GM19099 (cell line): ENCODE results near the gene KPTN.

Experiments
- POLR2A ChIP-seq: IDR thresholded peaks from 3 replicates; pipeline ENCODE4 v1.6.1; 2011; ENCODE audit warnings: low read depth; ENCODE audit not compliant: insufficient read length; ENCODE audit errors: extremely low read depth

Gene KPTN

DNA sequence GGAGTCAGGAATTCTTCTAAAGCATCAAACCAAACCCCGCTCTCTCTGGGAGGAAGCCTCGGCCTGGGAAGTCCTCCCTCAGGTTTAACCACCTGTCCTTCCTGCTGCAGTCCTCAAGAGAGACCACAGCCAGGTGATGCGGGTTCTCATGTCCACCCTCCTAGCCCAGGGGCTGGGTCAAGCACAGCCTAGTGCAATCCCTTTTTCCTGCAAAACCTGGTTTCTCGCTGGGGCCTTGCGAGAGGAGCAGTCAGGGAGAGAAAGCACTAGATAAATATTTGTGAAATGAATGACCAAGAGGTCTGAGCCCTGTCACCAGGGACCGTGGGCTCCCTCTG is 14.7 kb downstream of the KPTN start:
- no peak for TF ChIP-seq POLR2A

DNA sequence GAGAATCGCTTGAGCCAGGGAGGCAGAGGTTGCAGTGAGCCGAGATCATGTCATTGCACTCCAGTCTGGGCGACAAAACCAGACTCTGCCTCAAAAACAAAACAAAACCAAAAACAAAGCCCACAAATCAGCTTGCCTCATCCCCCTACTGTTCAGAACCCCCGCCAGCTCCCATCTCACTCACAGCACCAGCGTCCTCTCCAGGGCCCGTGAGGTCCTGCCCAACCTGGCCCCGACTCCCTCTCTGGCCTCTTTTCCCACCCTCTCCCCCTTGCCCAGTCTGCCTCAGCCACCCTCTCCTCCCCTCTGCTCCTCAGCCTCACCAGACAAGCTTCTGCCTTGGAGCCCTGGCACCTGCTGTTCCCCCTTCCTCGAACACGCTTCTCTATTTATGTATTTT is 16.1 kb downstream of the KPTN start:
- no peak for TF ChIP-seq POLR2A

DNA sequence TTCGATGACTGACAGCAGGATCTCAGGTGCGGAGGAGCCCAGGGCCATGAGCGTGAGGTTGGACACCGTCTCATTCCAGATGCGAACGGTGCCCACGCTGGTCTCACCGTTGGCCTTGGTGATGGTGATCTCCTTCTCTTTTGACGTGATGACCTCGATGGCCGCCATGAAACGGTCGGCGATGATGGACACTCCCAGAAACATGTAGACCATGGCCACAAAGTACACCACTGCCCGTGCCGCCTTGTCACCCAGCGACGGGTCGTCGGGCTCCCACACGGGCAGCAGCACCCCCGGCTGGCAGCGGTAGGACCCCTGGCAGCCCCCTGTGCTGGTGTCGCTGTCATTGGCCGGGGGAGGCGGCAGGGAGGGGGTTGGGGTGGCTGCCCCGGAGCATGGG is 18.1 kb downstream of the KPTN start:
- TF ChIP-seq POLR2A = no peak

DNA sequence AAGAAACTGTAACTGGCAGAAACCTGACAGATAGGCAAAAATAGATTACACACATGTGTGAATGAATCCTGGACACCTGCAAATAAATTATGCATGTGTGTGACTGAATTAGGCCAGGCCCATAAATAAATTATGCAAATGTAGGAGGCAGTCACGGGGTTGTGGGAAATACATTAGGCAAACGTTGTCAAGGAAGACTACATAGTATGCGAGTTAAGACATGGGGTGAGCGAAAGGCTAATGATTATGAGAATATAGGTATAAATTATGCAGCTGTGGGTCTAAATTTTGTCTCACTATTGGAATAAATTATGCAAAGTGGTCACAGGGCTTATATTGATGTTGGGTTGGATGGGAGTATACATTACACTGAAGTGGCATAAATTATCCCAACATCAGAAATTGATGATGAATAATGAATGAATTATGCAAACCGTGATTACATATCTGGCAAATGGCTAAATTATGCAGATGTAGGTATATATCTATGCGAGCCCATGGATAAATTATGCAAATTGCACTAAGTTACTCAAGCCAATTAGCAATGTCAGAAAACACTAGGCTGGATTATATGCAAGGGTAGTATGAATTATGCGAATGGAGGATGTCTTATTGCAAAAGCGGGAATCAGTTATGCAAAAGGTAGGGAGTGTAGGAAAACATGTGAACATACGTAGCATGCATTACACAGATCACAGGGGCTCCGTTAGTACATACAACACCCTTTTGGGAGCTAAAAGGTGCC is 19.2 kb downstream of the KPTN start:
- TF ChIP-seq POLR2A = no peak

DNA sequence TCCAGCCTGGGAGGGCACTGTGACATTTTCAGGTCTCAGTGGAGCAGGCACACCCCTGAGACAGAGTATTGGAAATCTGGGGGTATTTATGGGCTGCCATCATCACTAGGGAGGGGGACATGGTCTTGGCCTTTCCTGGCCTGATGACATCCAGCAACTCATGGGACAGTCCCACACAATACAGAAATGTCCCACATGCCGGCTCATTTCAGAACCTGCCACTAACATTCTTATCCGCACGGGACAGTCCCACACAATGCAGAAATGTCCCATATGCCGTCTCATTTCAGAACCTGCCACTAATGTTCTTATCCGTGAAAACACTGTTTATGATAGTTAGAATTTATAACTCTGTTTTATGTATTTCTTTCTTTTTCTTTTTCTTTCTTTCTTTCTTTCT is 22.1 kb downstream of the KPTN start:
- TF ChIP-seq POLR2A = no peak

DNA sequence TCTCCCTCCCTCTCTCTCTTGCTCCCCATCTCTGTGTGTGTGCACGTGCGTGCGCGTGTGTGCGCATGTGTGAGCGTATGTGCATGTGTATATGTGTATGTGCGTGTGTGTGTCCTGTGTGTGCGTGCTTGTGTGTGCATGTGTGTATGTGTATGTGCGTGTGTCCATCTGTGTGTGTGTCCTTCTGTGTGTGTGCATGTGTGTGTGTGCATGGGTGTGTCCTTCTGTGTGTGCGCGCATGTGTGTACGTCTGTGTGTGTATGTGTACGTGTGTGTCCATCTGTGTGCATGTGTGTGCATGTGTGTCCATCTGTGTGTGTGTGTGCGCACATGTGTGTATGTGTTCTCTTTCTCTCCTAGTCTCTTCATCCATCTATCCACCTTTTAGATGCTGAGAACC is 24.5 kb downstream of the KPTN start:
- no peak for TF ChIP-seq POLR2A

DNA sequence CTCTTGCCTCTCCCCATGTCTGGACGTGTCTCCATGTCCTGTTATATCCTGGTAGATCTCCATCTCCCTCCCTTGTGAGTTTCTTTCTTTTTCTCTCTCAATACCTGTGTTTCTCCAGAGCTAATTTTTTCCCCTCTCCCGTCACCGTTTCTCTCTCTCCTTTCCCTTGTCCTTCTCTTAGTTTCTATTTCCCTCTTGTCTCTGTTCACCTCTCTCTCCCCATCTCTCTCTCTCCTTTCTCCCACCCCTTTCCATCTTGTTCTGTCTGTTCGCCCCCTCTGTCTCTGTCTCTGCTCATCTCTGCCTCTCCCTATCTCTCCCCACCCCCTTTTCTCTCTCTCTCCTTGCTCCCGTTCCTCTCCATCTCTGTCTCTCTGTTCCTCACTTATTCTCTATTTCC is 25.3 kb downstream of the KPTN start:
- TF ChIP-seq POLR2A = no peak

DNA sequence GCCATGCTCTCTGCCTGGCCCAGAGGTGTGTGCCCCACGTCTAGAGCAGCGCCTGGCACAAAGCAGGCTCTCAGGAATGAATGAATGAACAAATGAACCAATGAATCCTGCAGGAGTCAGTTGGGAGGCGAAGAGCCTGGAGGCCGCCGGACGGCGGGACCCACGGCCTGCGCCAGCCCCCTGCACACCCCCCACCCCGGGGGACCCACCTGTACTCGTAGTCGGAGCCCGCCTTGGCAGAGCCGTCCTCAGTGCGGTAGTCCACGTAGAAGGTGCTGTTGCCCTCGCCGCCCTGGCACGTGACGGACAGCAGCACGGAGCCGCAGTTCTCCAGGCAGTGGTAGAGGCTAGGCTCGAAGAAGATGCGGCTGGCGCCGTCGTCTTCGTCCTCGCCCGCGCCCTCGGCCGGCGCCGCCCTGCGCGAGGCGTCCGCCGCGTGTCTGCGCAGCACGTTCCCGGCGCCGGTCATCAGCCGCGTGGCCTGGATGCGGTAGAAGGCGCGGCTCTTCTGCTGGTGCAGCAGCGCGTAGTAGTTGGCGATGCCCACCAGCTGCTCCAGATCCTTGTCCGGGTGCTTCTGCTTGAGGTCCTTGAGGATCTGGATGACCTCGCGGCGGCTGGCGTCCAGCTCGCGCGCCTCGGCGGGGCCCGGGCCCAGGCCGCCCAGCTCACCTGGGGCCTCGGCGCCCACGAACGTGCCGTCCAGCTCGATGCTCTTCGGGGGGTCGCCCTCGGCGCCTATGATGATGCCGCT is 27.1 kb downstream of the KPTN start:
- TF ChIP-seq POLR2A = no peak

DNA sequence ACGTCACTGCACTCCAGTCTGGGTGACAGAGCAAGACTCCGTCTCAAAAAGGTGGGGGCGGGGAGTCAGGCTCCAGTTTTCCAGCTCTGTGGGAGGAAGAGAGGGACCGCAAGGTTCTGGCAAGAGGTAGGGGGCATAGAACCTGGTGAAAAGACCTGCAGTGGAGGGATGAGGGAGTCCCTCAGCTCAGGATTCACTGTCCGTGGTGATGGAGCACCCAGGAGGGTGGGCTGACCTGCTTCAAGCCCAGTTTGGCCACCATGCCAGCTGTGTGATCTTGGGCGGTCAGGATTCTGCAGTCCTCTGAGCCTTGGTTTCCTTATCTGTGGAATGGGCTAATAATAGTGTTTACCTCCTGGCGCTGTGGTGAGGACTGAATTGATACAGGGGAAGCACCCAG is 33.5 kb downstream of the KPTN start:
- TF ChIP-seq POLR2A = no peak

DNA sequence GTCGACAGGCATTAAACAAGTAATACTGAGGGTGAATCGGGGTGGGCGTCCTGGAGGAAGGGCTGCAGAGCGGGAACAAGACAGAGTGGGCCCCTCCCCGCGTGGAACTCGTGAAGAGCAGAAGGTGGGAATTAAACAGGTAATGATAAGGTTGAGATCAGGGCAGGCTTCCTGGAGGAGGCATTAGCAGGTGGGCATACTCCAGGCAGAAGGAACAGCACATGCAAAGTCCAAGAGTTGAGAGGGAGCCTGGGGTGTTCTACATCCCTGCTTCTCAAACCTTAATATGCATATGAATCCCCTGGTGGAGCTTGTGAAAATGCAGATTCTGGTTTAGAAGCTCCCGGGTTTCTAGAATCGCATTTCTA is 35.7 kb downstream of the KPTN start:
- no peak for TF ChIP-seq POLR2A

DNA sequence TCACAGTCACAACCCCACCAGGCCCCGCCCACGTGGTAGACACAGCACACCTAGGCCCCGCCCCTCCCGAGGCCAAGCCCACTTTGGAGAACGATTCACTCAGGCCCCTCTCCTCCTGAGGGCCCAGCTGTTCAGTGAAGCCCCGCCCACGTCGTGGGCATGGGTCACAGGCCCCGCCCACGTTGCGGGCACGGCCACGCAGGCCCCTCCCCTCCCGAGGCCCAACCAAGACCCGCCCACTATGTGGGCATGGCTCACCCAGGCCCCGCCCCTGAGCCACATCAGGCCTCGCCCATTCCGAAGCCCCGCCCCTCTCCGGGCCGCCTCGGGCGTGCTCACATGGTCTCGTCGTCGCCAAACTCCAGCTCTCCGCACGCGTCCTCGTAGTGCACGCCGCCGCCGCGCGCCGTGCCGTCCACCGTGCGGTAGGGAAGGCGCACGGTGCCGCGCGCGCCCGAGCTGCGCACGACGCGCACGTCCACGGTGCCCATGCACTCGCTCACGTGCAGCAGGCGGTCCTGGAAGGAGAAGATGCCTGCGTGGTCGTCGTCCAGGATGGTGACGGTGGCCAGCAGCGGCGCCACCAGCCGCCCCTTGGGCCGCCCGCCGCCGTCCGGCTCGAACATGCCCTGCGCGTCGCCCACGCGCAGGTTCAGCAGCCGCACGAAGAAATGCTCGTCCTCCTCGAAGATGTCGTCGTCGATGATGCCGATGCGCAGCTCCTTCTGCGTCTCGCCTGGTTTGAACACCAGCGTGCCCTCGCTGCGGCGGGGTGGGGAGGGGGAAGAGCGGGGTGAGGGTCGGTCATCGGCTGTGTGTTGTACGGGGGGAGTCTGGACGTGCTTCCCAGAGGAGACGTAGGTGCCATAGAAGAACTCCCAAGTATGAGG is 36.3 kb downstream of the KPTN start:
- TF ChIP-seq POLR2A = no peak

DNA sequence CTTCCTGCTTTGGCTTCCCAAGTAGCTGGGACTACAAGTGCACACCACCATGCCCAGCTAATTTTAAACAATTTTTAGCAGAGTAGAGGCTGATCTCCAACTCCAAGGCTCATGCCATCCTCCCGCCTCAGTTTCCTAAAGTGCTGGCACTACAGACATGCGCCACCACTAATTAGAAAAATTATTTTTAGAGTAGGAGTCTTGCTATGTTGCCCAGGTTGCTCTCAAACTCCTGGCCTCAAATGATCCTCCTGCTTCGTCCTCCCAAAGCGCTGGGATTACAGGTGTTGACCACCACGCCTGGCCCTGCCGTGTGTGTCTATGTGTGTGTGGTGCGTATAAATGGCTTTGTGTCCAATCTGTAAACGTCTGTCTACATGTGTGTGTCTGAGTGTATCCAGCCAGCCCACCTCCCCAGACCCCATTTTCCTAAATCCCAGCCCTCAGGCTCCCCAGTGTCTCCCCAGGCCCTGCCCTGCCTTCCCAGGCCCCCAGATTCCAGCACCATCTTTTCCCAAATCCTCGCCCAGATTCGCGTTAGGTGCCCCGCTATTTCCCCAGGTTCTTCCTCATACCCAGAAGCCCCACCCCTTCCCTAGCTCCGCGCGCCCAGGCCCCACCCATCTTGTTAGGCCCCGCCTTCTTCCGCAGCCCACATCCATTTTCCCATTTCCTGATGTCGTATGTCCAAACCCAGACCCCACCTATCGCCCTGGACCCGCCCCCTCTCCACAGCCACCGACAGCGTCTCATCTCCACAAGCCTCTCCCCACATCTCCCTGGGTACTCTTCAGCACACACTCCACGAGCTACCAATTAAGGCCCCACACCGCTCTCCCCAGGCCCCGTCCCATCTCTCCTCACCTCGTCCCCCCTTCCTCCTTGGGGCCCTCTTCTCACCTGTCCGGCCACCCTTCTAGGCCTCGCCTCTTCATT is 37.2 kb downstream of the KPTN start:
- TF ChIP-seq POLR2A = no peak

DNA sequence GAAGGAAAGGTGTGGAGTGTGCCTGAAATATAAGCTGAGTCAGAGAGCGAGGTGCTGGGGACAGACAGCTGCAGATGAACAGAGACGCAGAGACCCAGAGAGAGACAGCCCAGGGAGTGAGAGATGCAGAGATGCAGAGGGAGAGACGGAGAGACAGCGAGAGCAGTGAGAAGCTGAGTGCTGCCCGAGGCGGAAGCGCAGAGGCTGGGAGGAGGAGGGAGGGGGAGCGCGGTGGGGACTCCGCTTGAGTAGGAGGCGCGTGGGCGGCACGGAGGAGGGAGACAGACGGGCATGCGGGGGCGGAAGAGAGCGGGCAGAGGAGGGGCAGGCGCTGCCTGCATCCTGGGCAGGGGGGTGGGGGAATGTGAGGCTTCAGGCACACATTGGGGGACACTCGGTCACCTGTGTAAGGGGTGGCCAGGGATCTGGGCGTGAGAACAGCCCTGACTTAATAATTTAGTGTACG is 38.0 kb downstream of the KPTN start:
- no peak for TF ChIP-seq POLR2A

DNA sequence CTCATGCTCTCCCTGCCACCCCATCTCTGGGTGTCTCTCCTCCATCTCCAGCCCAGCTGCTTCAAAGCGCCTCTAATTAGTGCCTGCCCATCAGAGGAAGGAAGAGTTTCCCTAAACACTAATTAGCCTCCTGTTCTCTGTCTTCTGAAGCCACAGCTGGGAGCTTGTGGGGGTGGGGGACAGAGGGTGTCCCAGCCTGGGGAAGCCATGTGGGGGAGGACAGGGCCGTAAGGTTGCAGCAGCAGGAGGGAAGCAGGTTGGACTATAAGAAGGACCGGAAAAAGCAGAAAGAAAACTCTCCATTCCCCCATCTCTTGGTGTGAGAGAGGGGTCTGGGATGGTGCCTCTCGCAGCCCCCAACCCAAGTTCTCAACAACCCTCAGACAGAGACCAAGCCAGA is 38.5 kb downstream of the KPTN start:
- no peak for TF ChIP-seq POLR2A
